Testis (tissue), 3 donors: ENCODE data around the gene AKAP6. TPM values are rescaled to one million over a fixed set of nuclear protein-coding genes. Genes with fewer than 3 reads are reported as not detected.

Source experiments
- DNase-seq: peaks from one replicate; pipeline ENCODE4 v3.0.0-alpha.2; 2019
- H3K27ac ChIP-seq, 2 donors: fragments of 200-600 bp; sonication (generic); one replicate each; pipeline ENCODE4 v1.5.1; 2019
- H3K27me3 ChIP-seq: fragments of 200-600 bp; sonication (generic); one replicate; pipeline ENCODE4 v1.5.1; 2019
- H3K36me3 ChIP-seq: fragments of 200-600 bp; sonication (generic); one replicate; pipeline ENCODE4 v1.5.1; 2017; ENCODE audit warnings: low read depth; ENCODE audit errors: missing control alignments
- H3K4me1 ChIP-seq: fragments of 200-600 bp; sonication (generic); one replicate; pipeline ENCODE4 v1.5.1; 2019
- H3K4me3 ChIP-seq, 2 donors: fragments of 200-600 bp; sonication (generic); one replicate each; pipeline ENCODE4 v1.5.1; 2017 to 2019
- H3K9me3 ChIP-seq: fragments of 200-600 bp; sonication (generic); one replicate; pipeline ENCODE4 v1.5.1; 2017
- POLR2A ChIP-seq: fragments of 450-650 bp; IDR thresholded peaks from one replicate; pipeline ENCODE4 v1.6.1; 2017; ENCODE audit warnings: antibody characterized with exemption, mild to moderate bottlenecking, moderate library complexity
- WGBS, 2 donors: methylation state at CpG; one replicate each; pipeline ENCODE4 v1.1.5; 2018; 5-methylcytosine and 5-hydroxymethylcytosine counted together
- intact Hi-C: fragments of 100-400 bp; cut with DNase I; formaldehyde crosslinking; loops from one replicate; pipeline ENCODE4 v1.15.1; 2023; ENCODE audit warnings: low total_unique reads
- polyA plus RNA-seq: library from polyadenylated mRNA; stranded (reverse); fragments of 350-450 nt; fragmentation: Illumina TruSeq; extraction: RNeasy Lipid Tissue Mini Kit (QIAGEN cat#74804); gene quantifications from one replicate; pipeline ENCODE4 v1.2.3, GENCODE V29; 2014; ENCODE audit warnings: low read depth, low replicate concordance; ENCODE audit not compliant: insufficient read depth
- total RNA-seq, 2 donors: library from RNA; depleted of rRNA; stranded (reverse); fragments of >200 nt; gene quantifications; one replicate each; pipeline ENCODE4 v1.2.3, GENCODE V29; 2016
- TF ChIP-seq, protein P1 (sequence below), 3 experiments: fragments of 450-650 bp in 2 of 3; fragments of 200-600 bp in 1 of 3; sonication (generic) in 1 of 3; IDR thresholded peaks; one replicate each; pipeline ENCODE4 v1.5.1; 2016 to 2019; ENCODE audit warnings: antibody characterized with exemption in 3 of 3, mild to moderate bottlenecking in 2 of 3, moderate library complexity in 1 of 3

The AKAP6 gene
- total and polyA plus RNA-seq, 3 donors from 2014 or later: 26.6 to 30.9 (median 30.9) TPM

DNA sequence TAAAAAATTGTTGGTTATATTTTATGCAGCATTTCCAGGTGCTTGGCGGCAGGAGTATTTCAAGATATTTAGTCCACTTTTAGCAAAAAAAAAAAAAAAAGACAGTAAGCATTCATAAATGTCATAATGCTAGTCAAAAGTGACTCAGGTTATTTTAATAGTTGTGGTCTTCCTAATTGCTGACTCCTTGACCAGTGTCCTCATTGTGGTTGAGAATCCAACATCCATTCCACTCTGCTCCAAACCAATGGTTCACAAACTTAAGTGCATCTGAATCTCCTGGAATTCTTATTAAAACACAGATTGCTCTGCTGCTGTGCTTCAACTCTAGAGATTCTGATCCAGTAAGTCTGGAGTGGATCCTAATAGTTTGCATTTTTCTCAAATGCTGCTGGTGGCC is 71.4 kb downstream of the AKAP6 start:
- 93 to 100% methylated on average over 1 of the region's 1 CpG for WGBS, 2 donors

GRCh38 chr14:32403021-32403420 is 73.9 kb downstream of the AKAP6 start:
- no peak overlapping the region for H3K4me3 ChIP-seq
- intact Hi-C loops: no loop called here

More for the DNA sequence above, 71.4 kb downstream of the AKAP6 start:
- H3K9me3 ChIP-seq: no peaks in the 10 kb centered on the region
- intact Hi-C loops: no loop called here
- no peaks in the 10 kb centered on the region for H3K4me1 ChIP-seq
- TF ChIP-seq POLR2A: no peak
- TF ChIP-seq, protein P1, sequence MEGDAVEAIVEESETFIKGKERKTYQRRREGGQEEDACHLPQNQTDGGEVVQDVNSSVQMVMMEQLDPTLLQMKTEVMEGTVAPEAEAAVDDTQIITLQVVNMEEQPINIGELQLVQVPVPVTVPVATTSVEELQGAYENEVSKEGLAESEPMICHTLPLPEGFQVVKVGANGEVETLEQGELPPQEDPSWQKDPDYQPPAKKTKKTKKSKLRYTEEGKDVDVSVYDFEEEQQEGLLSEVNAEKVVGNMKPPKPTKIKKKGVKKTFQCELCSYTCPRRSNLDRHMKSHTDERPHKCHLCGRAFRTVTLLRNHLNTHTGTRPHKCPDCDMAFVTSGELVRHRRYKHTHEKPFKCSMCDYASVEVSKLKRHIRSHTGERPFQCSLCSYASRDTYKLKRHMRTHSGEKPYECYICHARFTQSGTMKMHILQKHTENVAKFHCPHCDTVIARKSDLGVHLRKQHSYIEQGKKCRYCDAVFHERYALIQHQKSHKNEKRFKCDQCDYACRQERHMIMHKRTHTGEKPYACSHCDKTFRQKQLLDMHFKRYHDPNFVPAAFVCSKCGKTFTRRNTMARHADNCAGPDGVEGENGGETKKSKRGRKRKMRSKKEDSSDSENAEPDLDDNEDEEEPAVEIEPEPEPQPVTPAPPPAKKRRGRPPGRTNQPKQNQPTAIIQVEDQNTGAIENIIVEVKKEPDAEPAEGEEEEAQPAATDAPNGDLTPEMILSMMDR (IDR thresholded peaks at IDR 0.05): no peak
- no peak overlapping the region for H3K4me3 ChIP-seq
- no peak for DNase-seq
- H3K36me3 ChIP-seq: no peaks in the 10 kb centered on the region
- H3K27ac ChIP-seq: no peak overlapping the region
- no peaks in the 10 kb centered on the region for H3K27me3 ChIP-seq

GRCh38 chr14:32403688-32404087 is 74.6 kb downstream of the AKAP6 start:
- no peak overlapping the region for H3K4me3 ChIP-seq
- DNase-seq: no peak
- H3K9me3 ChIP-seq: no peaks in the 10 kb centered on the region
- TF ChIP-seq POLR2A: no peak
- TF ChIP-seq, protein P1 (IDR thresholded peaks at IDR 0.05): no peak
- no peaks in the 10 kb centered on the region for H3K27me3 ChIP-seq
- H3K36me3 ChIP-seq: no peaks in the 10 kb centered on the region
- intact Hi-C loops: no loop called here
- no peak overlapping the region for H3K27ac ChIP-seq
- H3K4me1 ChIP-seq: no peaks in the 10 kb centered on the region
- WGBS, 2 donors: 77 to 95% methylated on average over 2 of the region's 2 CpGs

More at GRCh38 chr14:32403021-32403420, 73.9 kb downstream of the AKAP6 start:
- no peaks in the 10 kb centered on the region for H3K36me3 ChIP-seq
- no peak overlapping the region for H3K27ac ChIP-seq
- no peaks in the 10 kb centered on the region for H3K4me1 ChIP-seq
- no peak for TF ChIP-seq POLR2A
- TF ChIP-seq, protein P1 (IDR thresholded peaks at IDR 0.05): no peak
- H3K9me3 ChIP-seq: no peaks in the 10 kb centered on the region
- 85 to 90% methylated on average over 3 of the region's 3 CpGs for WGBS, 2 donors
- no peaks in the 10 kb centered on the region for H3K27me3 ChIP-seq
- no peak for DNase-seq

GRCh38 chr14:32404784-32405573 is 75.9 kb downstream of the AKAP6 start:
- H3K4me1 ChIP-seq: no peaks in the 10 kb centered on the region
- intact Hi-C loops: no loop called here
- DNase-seq: no peak
- no peak for TF ChIP-seq POLR2A
- TF ChIP-seq, protein P1 (IDR thresholded peaks at IDR 0.05): no peak
- H3K27me3 ChIP-seq: no peaks in the 10 kb centered on the region
- H3K4me3 ChIP-seq: no peak overlapping the region
- no peaks in the 10 kb centered on the region for H3K36me3 ChIP-seq
- H3K9me3 ChIP-seq: no peaks in the 10 kb centered on the region
- H3K27ac ChIP-seq: no peak overlapping the region

DNA sequence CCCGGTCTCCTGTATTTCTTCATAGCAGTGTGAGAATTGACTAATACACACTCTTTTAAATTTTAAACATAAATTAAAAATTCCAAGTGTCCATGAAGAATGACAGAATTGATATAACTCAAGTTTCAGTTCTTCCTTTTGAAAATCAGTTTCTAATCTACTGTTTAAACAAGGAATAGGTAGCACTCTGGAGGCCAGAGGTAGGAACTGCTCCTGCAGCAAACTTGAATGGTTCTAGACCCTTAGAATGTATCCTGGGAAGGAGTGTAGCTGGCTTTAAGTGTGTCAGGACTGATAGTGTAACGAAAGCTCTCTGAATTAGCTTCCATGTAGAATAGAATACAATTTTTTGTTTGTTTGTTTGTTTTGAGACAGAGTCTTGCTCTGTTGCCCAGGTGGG is 76.8 kb downstream of the AKAP6 start:
- no peak for TF ChIP-seq POLR2A
- TF ChIP-seq, protein P1 (IDR thresholded peaks at IDR 0.05): no peak
- H3K4me3 ChIP-seq: no peak overlapping the region
- intact Hi-C loops: no loop called here
- H3K9me3 ChIP-seq: no peaks in the 10 kb centered on the region
- H3K4me1 ChIP-seq: no peaks in the 10 kb centered on the region
- 87 to 89% methylated on average over 2 of the region's 2 CpGs for WGBS, 2 donors
- H3K27ac ChIP-seq: no peak overlapping the region
- DNase-seq: no peak
- no peaks in the 10 kb centered on the region for H3K36me3 ChIP-seq
- no peaks in the 10 kb centered on the region for H3K27me3 ChIP-seq
